HG02798 (cell line): Measurements from ENCODE around the gene NRIP1.

Experiments
- ATAC-seq: cut with Tn5 transposase; IDR thresholded peaks from one replicate; pipeline ENCODE4 v1.9.1; 2021; ENCODE audit warnings: mild to moderate bottlenecking; ENCODE audit not compliant: unreplicated experiment, poor library complexity

Gene NRIP1

DNA sequence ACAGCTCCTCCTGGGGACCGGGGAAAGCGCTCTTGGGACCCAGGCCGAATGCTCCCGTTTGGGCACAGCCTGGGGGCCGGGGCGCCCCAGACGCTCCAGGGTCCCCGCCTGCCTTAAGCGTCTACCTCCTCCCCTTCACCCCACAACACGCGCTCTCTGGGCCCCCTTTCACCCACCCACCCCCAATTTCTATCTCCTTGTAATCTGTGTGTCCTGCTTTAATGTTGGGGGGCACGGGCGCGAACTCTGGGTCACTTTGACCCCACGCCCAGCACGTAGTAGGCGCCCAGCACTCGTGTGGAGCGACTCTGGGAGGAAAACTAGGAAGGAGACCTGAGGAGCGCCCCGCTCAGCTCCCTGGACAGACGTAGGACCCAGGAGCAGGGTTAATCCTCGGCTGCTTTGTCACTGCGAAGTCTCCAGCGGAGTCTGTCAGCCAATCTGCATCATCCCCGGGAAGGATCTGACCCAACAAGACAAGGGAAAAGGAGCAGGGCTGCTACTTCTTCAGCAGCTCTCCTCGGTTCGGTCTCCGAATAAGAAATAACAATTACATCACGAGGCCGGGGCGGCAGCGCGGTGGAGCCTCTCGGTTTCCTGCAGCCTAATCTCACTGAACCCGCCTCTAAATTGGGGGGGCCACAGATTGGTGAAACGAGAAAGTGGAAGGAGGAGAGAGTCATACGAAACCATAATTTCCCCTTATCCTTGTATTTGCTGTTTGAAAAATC is 757 bp upstream of the NRIP1 start:
- no peak for ATAC-seq

DNA sequence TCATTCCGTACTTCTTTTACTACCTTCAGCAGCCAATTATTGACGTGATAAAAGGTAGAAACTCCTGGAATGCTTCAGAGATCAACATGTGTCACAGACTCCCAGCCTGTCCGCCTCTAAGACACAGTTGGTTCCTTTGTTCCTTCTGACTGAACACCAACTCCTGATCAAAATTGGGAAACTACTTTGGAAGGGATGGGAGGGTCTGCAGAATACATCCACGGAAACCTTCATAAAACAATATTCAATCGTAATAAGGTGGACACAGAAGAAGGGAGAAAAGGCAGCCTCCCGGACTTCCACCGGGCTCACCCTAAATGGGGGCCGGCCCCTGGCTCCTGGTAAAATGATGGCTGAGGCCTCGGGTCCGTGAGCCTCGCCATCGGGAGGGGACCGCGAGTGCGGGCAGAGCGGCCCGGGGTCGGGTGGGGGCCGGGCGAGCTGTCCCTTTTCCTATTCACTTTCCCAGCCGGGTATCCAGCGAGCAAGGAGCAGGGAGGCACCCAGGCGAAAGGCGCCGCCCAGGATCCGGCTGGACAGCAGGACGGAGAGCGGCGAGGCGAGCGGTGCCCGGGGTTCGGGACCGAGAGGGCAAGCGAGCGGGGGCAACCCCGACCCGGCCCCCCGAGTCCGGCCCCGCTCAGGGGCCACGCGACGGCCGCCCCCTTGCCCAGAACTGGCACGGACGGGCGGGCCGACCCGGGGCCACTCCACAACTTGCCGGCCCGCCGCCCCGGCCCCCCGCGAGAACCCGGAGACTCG is 805 bp downstream of the NRIP1 start:
- ATAC-seq = peak; percentile 6

DNA sequence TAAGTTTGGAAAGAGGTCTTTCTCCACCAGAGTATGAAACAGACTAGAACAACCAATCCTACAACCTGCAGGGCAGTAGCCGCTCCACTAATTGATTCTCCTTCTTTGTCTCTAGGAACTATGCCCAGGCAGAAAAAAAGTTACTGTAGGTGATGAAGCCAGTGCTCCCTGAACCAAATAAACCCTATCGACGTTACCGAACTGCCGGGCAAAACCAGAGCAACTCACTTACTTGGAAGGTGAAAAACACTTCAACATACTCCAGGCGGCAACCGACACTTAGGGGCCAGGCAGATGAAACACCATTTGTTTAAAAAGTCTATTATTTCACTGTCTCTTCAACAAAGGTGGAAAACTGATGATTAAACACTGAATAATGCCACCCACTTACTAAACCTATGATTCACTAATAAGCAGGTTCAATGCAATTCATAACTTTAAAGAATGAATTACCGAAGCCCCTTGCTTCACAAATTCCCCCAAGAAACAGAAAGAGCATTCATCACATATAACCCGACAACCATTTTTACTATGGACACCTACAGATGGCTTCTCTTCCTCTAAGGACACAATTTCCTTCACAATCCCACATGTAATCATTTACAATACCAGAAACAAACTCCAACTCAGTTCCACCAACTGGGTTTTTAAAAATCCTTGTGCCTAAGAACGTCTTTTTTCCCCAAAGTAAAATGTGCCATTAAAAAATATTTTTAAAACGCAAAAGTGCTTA is 1.6 kb downstream of the NRIP1 start:
- no peak for ATAC-seq

DNA sequence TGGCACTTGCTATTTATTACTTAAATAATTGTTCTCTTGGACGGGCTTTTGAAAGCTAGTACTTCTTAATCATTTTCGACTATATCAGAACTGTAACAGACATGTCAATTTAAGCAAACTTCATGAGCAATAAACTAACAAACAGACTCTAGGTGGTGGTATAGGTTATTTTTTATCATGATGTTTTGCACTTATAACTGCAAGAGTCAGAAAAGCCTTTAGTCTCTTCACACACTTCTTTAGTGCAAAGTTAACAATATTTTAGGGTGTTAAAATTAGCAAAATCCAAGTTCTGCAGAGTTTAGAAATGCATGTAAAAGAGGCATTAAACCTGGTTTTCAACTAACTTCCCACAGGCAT is 2.2 kb downstream of the NRIP1 start:
- ATAC-seq = no peak

DNA sequence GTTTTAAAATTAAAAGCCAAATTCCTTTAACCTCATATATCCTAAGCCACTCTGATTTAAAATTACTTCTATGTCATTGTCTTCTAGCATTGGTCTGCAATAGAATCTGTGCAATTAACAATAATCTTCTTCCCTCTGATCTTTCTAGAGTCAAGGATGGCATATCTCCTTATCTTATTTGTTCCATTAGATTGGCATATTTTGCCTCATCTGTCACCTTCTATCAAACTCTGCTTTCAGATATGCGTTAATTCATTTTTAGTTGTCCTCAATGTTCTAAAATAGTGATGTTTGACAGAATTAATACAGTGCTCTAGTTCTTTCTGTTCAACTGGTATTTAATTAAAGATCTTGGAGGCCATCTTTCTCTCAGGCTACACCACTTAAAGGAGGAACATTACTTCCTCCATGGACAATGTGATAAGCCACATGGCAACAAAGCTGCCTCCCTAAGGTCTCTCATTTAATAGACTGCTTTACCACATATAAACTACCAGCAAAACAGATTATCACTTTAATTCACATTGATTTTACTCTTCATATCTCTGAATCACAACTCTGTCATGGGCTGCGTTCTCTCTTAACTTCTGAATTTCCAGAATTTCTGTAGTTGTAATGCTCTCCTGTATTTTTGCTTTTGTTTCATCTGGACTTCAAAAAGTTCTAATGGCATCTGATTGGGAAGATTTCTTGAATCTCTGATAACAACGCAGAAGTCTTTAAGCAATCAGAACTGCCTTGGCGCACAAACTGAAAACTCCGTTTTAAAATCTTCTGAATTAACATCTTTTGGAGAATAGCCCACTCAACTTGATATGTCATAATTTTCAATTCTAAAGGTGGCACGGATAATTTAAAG is 2.8 kb downstream of the NRIP1 start:
- no peak for ATAC-seq

DNA sequence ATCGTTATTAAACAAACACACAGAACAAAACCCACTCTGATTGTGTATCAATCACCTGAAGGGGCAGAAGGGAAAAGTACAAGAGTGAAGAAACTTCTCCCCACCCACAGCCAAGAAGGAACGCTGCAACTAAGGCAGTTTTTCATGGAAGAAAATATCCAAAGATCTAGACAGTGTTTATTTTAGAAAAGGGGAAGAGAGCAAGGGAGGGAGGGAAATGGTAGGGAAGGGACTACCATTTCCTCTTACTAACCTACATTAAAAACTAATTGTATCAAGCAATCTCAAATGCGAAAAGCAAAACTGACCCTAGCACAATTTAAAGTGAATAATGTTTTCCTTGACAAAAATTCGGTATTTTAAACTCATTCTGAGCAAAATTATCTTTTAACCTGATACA is 3.5 kb downstream of the NRIP1 start:
- no peak for ATAC-seq

DNA sequence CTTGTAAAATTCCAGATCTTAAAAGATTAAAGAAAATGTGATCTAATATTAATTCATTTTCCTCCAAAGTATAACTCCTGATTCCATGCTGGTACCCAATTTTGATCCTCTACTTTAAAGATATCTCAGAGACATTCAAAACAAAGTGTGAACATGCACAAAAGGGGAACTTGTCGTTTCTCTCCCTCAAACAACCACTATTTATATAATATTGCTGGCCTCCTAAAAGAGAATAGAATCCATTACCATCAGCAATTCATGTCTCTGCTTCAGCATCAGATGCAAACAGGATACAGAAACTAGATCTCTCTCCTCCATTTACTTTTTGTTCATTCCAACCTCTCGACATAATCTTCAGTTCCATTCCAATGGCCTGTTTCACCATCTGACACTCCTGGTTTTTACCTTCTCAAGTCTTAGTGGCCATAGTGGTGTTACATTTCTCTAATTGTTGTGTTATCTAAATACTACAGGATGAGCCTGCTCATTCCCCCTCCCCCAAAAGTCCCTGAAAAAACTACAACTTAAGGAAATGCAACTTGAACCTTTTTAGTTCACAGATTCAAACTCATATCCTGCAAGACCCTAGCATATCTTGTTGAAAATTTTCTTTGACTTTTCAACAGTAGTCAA is 4.1 kb downstream of the NRIP1 start:
- no peak for ATAC-seq

DNA sequence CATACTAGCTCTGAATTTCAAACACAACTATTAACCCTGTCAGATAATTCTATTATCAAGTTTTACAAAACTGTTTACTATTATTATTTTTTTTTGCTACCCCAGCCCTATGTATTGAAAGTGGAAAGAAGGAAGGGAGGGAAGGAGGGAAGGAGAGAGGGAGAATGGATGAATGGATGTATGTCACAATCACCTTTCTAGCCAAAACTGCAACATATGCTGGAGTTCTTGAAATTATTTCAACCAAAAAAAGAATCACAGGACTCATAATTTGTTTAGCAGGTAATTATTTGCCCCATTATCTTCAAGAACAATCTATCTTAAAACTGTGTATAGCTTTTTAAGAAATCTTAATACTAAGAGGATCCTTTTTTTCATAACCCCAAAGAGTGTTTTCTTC is 5.4 kb downstream of the NRIP1 start:
- ATAC-seq = no peak

DNA sequence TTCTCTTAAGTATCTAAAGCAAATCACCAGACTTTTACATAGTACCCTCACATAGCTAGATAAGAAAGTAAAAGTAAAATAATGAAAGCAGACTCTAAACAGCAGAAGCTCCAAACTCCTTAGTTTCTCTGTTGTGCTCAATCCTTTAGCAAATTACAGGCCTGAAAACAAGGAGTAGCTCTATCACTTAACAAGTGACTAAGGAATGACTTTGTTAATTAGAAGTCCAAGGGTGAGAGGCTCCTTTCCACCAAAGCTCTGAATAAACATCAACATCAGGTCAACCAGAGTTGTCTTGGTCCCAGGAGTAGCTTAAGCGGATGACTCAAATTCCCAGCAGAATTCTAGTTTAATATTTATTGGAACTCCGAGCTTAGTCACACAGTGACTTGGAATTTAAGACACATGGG is 5.9 kb downstream of the NRIP1 start:
- ATAC-seq = peak; percentile 44

DNA sequence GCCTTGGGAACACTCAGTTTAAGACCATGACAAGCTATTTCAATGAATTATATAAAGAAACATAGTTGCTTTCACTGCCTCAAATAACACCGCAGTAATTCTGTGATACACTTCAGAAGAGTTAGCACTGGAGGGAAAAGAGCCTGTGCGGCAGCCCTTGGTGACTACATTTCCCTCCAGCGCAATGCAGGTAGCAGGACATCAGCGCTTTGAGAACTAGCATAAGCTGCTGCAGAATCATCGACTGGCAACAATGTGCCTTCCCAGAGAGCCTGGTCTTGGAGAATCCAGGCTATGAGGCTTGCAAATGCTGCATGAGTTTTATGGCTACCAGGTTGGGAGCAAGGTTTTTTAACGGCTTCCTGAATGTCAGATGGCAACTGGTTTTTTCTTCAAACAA is 7.5 kb downstream of the NRIP1 start:
- ATAC-seq = no peak

DNA sequence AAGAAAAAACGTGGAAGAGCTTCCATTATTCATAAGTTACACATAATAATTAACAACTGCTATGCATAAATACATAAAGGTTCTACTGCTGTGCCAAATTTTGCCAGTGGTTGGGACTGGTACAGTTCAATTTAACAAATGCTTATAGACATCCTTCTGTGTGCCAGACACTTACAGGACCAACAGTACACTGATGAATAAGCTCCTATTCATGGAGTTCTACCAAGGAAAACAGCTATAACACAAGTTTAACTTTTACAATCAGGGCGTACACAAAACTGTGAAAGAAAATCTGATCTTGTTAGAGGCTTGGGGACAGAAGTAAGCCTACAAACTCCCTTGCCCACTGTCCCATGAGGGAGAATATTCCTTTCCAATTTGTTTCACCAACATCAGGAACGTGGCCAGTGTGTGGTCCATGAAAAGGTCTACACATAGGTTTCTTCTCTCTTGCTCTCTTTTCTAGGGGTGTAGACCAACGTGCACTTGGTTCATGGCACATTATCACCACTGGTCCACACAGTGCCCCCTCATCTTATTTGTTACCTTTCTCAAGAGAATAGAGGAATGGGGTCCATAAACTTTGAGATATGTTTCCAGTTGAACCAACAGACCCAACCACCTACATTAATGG is 10.1 kb downstream of the NRIP1 start:
- ATAC-seq = no peak

DNA sequence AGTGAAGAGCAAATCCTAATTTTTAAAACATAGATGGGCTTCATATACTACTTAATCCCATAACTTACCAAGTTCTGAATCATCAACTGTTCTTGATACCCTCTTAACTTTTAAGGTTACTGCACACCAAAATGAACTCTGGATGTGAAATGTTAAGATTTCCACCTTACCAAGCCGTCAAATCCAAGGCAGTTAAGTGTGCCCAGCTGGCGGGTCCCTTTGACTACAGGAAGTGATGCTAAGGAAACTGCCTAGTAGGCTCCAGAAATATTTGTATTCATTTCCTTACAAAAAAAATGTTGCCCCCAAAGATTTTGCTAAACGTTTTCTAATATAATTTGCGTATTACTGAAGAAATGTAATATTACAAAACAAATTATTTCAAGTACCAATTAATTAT is 10.7 kb downstream of the NRIP1 start:
- no peak for ATAC-seq

DNA sequence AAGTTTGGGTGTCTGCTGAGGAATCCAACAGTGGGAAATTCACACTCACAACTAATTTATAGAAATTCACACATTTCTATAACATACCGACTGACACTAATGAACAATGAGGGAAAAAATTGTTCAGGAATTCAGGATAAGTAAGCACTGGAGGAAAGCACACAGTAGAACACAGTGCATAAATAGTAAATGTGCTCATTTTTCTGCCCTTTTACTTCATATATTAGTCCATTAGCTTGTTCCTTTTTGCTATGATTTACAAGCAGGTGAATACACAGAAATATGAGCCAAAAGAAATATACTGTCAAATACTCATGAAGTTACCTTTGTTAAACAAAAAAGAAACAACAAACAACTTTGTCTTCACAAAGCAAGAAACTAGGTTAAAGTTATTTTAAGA is 11.3 kb downstream of the NRIP1 start:
- no peak for ATAC-seq

DNA sequence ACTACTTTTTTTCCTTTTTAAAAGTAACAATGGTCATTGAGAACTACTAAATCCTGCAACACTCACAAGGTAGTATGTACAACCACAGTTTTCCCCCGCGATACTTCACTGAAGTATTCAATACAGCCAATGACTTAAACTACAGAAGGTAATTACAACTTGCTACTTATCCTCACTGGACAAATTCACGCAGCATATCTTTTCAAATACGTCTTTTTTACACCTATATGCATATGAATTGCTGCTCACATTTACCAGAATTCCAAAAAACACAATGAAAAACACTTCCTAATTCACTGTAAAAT is 12.4 kb downstream of the NRIP1 start:
- peak; percentile 26 for ATAC-seq

DNA sequence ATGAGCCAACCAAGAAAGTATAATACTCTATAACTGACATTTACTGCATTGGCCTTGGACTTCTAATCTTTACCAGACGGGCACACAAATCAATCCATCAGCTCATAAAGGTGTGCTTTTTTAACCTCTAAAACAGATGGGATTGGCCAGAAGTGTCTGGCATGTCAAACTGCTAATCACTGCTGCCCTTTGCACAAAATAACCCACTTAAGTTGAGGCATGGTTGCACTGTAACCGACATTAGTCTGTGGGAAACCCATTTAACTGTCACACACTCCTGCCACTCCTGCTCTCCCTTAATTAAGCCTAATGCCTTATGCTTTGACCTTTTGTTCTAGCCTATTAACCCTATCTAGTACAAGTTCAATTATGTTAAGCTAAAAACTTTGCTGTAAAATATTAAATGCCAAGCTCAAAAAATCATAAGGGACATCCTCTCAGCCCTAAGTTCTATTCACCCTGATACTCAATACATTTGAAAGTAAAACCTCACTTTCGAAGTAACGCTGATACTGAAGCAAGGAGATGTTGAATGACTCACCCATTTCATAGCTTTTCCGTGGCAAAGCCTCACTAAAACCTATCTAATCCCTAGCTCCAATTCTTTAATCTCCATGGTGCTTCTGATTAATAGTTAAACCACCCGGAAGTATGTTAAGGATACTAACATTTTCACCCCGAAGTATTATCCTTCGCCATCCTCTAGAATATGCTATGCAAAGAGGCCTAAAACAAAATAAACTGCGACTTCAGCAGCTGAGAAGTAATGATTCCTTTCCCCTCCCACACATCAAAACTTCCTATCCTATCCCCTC is 12.9 kb downstream of the NRIP1 start:
- ATAC-seq = peak; percentile 89

DNA sequence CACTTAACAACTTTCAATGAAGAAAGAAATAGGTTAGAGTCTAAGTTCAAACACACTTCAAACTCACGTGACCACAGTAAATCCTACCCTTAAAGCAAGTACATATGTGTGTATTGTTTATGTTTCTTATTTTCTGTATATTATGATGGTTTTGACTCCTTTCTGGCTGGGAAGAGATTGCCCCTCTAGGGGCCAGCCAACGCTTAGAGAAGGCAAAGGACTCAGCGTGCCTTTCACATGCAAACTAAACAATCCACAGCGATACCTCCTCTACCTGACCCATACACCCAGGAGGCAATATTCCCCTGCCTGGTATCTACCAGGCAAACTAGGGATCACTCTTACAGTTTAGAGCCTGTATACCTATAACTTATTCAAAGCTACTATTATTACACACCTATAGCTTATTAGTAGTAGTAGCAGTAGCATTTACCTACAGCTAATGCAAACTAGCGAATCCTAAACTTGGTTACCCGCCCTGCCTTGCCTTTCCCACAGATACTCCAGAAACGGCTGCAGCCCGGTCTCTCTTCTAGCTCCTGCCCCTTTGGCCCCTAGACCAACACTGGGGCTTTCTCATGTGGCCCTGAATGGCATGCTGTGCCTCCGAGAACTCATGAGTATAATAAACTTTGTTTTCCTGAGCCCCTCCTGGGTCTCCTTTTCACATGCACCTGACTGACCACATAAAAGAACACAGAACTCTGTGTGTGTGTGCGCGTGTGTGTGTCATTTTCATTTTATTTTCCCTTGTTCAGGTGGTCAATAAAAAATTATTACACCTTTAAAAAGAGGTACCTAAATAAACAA is 14.0 kb downstream of the NRIP1 start:
- ATAC-seq = no peak

DNA sequence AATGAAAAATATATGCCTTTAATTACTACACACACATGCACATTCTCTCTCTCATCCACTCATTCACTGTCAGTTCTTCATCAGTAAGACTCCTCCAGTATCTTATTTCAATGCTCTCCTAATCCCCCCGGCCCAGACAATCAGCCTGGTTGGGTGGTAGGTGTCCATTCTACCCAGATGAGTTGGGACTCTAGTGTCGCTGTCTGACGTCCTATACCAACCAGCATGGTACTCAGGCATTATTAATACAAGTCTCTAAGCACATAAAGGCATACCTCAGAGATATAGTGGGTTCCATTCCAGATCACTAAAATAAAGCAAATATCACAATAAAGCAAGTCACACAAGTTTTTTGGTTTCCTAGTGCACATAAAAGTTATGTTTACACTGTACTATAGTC is 19.8 kb downstream of the NRIP1 start:
- ATAC-seq = no peak

DNA sequence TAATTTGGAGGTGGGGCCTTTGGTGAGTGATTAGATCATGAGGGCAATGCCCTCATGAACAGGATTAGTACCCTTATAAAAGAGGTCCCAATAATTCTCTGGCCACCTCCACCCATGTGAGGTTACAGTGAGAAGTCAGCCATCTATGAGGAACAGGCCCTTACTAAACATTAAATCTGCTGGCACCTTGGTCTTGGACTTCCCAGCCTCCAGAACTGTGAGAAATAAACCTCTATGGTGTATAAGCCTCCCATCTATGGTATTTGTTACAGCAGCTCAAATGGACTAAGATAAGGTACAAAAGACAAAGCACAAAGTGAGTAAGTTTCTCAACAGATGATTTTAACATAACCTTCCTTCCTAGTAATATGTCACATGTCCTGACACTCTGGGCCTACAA is 22.3 kb downstream of the NRIP1 start:
- no peak for ATAC-seq
